ENCODE measurements around the gene KCNQ1.

KCNQ1 gene

DNA sequence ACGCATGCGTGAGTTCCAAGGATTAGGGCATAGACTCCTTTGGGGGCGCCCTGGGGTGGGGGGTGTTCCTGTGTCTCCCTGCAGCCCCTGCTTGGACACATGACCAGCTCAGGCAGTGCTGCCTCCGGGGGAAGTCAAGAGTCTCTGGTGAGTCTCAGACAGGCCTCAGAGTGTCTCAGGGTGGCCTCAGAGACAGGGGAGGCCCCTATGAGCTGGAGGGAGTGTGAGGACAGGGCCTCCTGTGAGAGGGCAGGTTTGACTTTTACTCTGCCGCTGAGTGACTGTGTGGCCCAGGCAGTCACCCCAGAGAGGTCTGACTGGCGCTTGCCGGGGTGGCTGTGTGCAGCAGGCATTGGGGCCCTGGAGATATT, 296.2 kb downstream of the KCNQ1 start:
- DNase-seq (ENCODE audit: low read depth): no peak
- TF ChIP-seq, protein P1, sequence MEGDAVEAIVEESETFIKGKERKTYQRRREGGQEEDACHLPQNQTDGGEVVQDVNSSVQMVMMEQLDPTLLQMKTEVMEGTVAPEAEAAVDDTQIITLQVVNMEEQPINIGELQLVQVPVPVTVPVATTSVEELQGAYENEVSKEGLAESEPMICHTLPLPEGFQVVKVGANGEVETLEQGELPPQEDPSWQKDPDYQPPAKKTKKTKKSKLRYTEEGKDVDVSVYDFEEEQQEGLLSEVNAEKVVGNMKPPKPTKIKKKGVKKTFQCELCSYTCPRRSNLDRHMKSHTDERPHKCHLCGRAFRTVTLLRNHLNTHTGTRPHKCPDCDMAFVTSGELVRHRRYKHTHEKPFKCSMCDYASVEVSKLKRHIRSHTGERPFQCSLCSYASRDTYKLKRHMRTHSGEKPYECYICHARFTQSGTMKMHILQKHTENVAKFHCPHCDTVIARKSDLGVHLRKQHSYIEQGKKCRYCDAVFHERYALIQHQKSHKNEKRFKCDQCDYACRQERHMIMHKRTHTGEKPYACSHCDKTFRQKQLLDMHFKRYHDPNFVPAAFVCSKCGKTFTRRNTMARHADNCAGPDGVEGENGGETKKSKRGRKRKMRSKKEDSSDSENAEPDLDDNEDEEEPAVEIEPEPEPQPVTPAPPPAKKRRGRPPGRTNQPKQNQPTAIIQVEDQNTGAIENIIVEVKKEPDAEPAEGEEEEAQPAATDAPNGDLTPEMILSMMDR (IDR thresholded peaks at IDR 0.05; ENCODE audit: low read depth, low read length, missing control alignments): no peak
- in situ Hi-C loops (cut with HindIII; ENCODE audit: low sequenced_read_pairs): no loop called here

DNA sequence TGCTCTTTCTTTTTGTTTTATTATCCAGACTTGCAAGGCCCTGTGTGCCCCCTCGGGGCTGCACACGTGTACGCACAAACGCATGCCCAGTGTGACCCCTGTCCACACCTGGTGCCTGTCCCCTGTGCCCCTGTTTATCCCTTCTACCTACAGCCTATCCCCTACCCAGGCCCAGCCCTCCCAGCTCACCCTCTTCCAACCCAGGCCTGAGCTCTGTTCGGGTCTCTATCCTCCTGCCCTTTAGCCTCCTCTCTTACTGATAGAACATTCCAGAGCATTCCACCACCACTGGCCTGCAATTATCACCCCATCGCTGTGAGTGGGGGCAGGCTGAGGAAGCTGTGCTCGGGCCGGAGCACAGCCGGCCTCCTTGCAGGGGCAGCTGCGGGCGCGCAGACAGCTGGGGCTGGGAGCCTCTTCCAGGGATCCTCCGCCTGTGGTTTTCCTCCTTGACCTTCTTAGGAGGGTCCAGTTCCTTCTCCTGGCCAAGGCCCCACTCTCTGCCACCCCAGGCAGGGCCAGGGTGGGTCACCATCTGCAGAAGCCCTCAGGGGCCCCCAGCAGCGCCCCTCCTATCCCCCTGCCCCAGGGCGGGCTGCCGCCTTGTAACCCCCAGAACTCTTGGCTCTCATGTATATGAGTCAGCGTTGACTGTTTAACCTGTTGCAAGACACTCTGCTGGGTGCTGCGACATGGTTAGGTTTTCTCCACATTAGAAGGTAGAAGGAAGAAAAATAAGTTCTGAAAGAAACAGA, 296.7 kb downstream of the KCNQ1 start:
- TF ChIP-seq, protein P1 (IDR thresholded peaks at IDR 0.05; ENCODE audit: low read depth, low read length, missing control alignments): no peak
- DNase-seq (ENCODE audit: low read depth): peak; percentile 40
- in situ Hi-C loops (cut with HindIII; ENCODE audit: low sequenced_read_pairs): no loop called here
- H3K4me3 ChIP-seq (ENCODE audit: low read depth, low read length): no peak overlapping the region

More for the DNA sequence above, 296.2 kb downstream of the KCNQ1 start:
- no peak overlapping the region for H3K4me3 ChIP-seq (ENCODE audit: low read depth, low read length)

DNA sequence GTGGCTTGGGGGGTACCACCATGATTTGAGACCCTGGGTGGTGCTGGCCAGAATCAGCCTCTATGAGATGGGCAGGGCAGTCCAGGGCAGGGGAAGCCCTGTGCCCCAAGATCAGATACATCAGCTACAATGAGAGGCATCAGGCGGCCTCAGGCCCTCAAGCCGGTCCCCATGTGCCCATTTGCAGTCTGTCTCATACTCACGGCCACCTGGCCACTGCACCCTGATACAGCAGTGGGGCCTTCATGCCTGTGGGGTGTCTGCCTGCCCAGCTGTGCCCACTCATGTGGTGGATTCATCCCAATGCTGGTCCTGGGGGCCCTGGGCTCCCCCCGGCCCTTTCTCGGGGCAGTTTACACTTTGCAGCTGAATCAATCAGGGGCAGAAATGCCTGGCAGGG, 297.4 kb downstream of the KCNQ1 start:
- in situ Hi-C loops (cut with HindIII; ENCODE audit: low sequenced_read_pairs): no loop called here
- TF ChIP-seq, protein P1 (IDR thresholded peaks at IDR 0.05; ENCODE audit: low read depth, low read length, missing control alignments): no peak
- no peak for DNase-seq (ENCODE audit: low read depth)
- no peak overlapping the region for H3K4me3 ChIP-seq (ENCODE audit: low read depth, low read length)

DNA sequence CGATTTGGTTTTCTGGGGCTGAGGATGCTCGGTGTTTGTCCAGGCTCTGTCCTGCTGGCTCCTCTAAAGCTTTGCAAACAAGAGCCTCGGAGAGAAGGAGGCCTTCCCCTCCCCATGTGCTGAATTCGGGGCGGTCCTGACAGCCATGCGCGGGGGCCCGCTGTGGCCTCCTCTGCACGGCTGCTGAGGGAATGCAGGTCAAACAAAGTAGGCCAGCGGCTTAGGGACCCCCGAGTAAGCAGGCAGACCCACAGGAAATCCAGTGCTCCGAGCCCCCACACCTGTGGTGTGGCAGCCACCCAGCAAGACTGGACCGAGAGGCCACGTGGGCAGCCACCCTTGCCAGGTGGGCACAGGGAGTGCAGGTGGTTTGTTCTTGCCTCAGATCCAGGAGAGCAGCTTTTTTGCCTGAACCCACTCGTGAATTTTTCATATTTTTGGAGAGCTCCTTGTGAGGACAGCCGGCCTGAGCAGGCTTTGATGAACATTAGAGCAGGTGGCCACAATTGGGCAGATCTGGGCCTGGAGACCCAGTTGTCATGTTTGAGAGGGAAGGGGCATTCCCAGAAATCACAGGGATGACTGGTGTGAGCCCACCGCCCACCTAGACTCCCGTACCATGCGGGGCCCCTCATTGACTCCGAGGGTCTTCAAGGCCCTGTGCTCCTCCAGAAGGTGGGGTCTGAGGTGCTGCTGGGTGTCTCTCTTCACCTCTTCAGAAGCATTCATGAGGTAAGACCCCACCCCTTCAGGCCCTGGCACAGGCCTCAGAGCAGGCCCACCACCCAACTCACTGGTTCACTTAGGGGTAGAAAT, 298.0 kb downstream of the KCNQ1 start:
- in situ Hi-C loops (cut with HindIII; ENCODE audit: low sequenced_read_pairs): no loop called here
- TF ChIP-seq, protein P1 (IDR thresholded peaks at IDR 0.05; ENCODE audit: low read depth, low read length, missing control alignments): no peak
- no peak overlapping the region for H3K4me3 ChIP-seq (ENCODE audit: low read depth, low read length)
- no peak for DNase-seq (ENCODE audit: low read depth)

- H3K4me3 ChIP-seq (ENCODE audit: low read depth, low read length): no peak overlapping the region
- in situ Hi-C loops (cut with HindIII; ENCODE audit: low sequenced_read_pairs): no loop called here
- TF ChIP-seq, protein P1 (IDR thresholded peaks at IDR 0.05; ENCODE audit: low read depth, low read length, missing control alignments): no peak
- DNase-seq (ENCODE audit: low read depth): no peak
Measured at GRCh38 chr11:2743427-2744110, 298.8 kb downstream of the KCNQ1 start.

- in situ Hi-C loops (cut with HindIII; ENCODE audit: low sequenced_read_pairs): no loop called here
- no peak for DNase-seq (ENCODE audit: low read depth)
- H3K4me3 ChIP-seq (ENCODE audit: low read depth, low read length): no peak overlapping the region
- TF ChIP-seq, protein P1 (IDR thresholded peaks at IDR 0.05; ENCODE audit: low read depth, low read length, missing control alignments): no peak
Measured at GRCh38 chr11:2744166-2744565, 299.4 kb downstream of the KCNQ1 start.

Measured in astrocyte of the cerebellum (primary cell).